HG02884 (cell line): ENCODE measurements around the gene UGT1A8.
"Not testable (repeated sequence)": the region's sequence is repeated elsewhere in the genome, so short reads cannot be mapped to it uniquely, and the experiment has no call there.

Experiments used
- ATAC-seq: cut with Tn5 transposase; IDR thresholded peaks from one replicate; pipeline ENCODE4 v1.9.1; 2021; ENCODE audit warnings: mild to moderate bottlenecking, moderate library complexity; ENCODE audit not compliant: unreplicated experiment

Gene UGT1A8

GRCh38 chr2:233681521-233682099 is 64.2 kb downstream of the UGT1A8 start, which contains the start of gene UGT1A7:
TSS of gene UGT1A7 (plus strand) at chr2:233681901. CDS start at chr2:233681938, 37 bp downstream.
- no peak for ATAC-seq

DNA sequence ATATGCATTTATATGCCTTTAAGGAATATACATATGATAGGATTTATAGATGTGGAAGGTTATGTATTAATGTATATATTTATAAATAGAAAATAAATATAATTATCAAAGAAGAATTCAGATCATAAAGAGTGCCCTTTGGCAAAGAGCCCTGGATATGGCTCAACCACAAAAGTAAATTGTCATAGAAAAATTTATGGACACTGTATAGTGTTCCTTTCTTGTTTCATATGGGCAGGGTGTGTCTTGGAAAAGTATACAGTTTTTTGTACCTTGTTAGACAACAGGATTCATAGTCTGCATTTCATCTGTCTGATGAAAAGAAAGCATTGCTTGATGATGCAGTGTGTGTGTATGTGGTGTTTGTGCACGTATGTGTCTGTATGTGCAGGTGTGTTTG is 67.2 kb downstream of the UGT1A8 start:
- ATAC-seq = no peak

GRCh38 chr2:233686928-233687327 is 69.5 kb downstream of the UGT1A8 start:
- no peak for ATAC-seq

DNA sequence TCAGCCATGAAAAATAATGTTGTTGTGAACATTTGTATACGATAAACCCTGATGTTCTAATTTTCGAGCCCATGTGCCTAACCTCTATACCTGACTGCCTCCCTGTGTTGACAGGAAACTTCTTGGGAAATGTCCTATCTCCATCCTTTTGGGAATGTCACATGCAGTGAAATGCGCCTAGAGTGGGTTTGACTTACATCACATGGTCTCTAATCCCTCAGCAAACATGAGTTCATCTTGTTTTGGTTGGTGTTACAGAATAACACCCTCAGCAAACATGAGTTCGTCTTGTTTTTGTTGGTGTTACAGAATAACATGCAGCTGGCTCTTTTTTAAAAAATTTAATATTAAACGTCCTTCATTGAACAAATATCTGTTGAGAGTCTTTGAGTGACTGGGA is 70.9 kb downstream of the UGT1A8 start:
- no peak for ATAC-seq

DNA sequence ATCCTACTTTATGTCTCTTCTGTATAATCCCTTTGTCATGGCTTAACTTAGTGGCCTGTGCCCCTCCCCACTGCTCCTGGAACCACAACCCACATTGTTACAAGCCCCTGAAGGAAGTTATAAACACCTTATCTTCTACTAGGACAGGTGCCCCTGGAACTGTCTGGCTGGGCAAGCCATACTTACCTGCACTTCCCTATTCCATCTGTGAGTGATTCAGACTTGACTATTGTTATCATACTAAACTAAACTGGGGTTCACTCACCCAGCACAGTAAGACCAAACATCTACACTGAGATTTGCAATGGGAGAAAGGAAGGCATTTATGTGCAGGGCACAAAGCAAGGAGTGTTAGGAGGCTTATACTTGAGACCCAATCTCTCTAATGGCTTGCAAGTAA is 71.6 kb downstream of the UGT1A8 start:
- ATAC-seq = no peak

DNA sequence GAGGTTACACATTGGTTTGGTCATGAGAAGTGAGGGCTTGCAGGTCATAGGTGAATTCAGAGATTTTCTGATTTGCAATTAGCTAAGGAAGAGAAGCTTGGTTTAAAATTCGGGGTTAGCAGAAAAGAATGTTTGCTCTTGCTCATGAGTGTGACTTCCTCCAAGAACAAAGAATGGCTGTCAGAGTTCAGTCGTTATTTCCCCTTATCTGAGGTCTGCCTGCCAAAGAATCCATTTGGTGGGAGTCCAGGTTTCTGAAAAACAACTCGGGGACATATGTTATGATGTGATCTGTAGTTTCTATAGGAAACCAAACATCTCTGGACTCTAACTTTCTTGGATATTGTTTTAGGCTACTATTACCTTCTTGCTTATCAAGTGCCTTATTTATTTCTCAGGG is 72.1 kb downstream of the UGT1A8 start:
- ATAC-seq = no peak

- no peak for ATAC-seq
These were observed 73.0 kb downstream of the UGT1A8 start for GRCh38 chr2:233690444-233690843.

DNA sequence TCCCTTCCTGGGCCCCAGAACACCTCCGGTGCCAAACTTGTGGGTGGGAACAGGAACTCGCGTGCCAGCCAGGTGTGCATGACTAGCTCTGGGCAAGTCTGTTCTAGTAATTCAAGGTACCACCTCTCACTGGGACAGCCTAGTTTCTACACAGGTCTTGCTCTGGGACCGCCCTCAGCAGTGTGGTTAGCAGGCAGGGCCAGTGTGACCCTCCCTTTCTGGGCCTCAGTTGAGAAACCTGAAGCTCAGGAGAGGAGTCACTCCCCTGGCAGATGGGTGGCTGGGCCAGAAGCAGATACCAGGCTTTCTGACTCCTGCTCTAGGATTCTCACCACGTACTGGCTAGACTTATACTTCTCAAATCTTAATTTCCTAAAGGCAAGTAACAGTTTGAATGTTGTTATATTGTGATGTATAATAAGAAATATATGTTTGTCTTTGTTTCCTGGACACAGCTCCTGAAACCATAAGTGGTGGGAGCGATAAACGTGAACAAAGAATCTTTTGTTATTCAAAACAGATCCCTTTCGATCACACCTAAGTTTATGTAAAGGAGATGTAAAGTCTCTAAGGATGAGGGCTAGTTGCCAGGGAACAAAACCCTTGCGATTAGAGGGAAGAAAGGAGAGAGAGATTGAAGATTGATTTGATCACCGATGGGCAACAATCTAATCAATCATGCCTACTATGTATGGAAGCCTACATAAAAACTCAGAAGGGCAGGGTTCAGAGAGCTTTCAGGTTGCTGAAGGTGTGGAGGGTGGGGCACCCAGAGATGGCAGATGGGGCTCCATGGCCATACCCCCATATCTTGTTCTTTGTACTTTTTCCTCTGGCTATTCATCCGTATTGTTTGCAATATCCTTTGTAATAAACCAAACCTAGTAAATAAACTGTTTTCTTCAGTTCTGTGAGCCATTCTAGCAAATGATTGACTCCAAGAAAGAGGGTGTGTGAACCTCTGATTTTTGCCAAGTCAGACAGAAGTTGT is 74.3 kb downstream of the UGT1A8 start:
- no peak for ATAC-seq

DNA sequence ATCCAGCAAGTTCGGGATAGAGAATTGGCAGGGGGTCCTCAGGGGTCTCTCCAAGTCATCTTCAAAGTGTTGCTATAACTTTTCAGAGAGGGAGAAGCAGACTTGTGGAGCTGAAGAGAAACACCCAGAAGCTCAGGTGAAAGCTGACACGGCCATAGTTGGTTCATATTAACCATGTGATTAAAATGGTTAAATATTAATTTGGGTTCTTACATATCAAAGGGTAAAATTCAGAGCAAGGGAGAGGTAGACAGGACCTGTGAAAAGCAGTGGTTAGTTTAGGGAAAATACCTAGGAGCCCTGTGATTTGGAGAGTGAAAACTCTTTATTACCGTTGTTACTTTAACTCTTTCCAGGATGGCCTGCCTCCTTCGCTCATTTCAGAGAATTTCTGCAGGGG is 75.2 kb downstream of the UGT1A8 start, which contains the start of gene UGT1A6:
UGT1A6 (plus strand) TSS at position 243 of the 400 bp plus-strand sequence; CDS start at position 358, 115 bp downstream.
- ATAC-seq = no peak

GRCh38 chr2:233693963-233694362 is 76.5 kb downstream of the UGT1A8 start:
- ATAC-seq = no peak

DNA sequence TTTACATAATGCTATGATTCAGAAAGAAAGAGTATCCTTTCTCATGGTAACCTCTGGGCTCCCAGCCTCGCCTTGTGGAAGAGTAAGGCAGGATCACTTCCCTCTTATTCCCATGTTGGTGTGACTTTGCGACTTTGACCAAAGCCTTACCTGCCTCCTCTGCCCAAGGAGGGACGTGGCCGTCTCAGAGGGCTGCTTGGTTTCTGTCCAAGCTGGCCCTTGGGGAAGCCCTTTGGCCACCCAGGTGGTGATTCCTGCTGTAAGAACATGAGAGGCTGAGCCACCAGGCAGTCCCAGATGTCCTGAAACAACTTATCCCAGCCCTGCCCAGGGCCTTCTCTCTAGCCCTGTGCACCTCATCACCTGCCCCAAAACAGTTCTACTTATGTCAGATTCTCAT is 81.3 kb downstream of the UGT1A8 start:
- ATAC-seq = no peak

- no peak for ATAC-seq
These were observed 82.1 kb downstream of the UGT1A8 start for GRCh38 chr2:233699424-233700027.

GRCh38 chr2:233700028-233700635 is 82.7 kb downstream of the UGT1A8 start:
- no peak for ATAC-seq

DNA sequence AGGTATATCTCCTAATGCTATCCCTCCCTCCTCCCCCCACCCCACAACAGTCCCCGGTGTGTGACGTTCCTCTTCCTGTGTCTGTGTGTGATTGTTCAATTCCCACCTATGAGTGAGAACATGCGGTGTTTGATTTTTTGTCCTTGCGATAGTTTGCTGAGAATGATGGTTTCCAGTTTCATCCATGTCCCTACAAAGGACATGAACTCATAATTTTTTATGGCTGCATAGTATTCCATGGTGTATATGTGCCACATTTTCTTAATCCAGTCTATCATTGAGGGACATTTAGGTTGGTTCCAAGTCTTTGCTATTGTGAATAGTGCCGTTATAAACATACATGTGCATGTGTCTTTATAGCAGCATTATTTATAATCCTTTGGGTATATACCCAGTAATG is 83.4 kb downstream of the UGT1A8 start:
- not testable (repeated sequence) for ATAC-seq

DNA sequence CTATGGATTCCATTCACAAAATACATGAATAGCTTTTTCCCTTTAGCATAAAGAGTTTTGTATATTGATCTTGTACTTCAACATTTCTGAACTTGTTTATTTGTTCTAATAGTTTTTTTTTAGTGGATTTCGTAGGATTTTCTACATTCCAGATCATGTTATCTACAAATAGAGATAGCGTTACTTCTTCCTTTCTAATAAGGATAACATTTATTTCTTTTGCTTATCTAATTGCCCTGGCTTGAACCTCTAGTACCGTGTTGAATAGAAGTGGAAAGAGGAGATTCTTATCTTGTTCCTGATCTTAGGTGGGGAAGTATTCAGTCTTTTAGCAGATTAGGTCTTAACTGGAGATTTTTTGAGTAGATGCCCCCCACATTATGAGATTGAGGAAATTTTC is 84.8 kb downstream of the UGT1A8 start:
- no peak for ATAC-seq

DNA sequence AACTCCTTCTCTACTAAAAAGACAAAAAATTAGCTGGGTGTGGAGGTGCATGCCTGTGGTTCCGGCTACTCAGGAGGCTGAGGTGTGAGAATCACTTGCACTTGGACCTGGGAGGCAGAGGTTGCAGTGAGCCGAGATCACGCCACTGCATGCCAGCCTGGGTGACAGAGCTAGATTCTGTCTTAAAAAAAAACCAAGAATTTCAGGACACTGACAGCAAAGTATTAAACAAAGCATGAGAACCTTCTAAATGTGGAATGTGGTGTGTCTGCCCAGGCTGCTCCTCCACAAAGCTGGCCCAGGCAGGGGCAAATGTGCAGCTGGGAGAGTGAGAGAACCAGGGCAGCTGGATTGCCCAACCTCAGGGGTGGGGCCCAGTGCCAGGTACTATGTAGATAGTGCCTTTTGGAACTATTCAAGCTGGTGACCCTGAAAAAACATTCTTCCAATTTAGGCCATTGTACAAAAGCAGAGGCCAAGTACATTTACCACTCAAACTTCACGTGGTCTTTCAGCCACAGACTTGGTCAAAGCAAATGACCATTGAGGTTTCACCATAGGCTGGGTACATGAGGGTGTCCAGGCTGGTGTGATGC is 88.6 kb downstream of the UGT1A8 start:
- no peak for ATAC-seq

GRCh38 chr2:233706720-233707119 is 89.3 kb downstream of the UGT1A8 start:
- no peak for ATAC-seq

GRCh38 chr2:233707940-233708644 is 90.7 kb downstream of the UGT1A8 start:
- ATAC-seq = no peak

DNA sequence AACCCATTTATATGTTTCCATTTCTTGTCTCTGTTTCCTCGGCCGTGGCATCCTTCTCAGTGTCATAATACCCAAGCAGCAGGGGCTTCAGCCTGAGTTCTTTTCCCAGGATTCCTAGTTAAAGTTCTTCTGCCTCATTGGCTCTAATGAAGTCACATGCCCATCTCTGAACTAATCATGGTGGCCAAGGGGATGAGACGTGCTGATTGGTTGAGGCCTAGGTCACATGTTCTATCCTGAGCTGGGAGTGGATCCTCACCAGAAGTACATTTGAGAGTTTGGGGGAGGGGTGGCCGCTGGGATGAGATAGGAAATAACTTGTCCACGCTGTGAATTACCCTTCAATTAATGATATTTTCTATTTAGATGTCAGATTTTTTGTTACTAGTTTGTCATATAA is 91.5 kb downstream of the UGT1A8 start:
- ATAC-seq = no peak

DNA sequence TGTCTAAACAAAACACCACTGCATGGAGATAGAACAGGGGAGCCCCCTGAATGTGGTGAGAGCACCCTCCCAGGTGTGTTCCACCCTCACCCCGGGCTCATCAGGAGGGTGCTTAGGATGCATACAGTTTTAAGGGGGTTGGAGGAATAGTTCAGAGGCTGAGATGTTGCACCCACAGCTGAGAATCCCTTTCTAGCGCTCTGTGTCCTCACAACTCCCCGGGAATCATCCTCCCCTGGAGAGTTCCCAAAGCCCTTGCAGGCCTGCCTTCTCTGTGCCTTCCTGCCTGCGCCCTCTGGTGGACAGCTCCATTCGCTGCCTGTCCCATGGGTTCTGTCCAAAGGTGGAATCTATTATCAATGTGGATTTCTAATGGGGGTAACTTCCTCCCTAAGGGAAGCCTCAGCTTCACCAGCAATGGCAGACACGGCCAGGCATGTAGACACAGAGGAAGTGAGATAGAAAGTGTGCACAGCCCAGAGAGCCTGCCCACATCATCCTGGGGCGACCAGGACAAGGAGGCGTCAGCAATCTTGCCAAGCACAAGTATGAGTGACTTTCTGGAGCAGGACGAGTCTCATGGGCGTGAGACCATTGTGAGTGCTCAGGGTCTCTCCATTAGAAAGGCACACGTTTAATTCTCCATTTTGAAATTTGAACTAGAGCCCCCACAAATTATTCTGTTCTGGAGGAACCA is 94.0 kb downstream of the UGT1A8 start:
- peak; percentile 50 for ATAC-seq
